Panc1 (cell line): ENCODE results near the gene EFTUD2. TPM values are rescaled to one million over a fixed set of nuclear protein-coding genes. Genes with fewer than 3 reads are reported as not detected.
A peak's percentile ranks its signal among the peaks of the same experiment; 100 is the strongest.

ENCODE experiments used
- ATAC-seq: fragments of 200-7000 bp; cut with Tn5 transposase; 2 replicates; pipeline ENCODE4 v1.9.1; 2020; ENCODE audit warnings: mild to moderate bottlenecking, moderate library complexity
- BruUV-seq: library from RNA; stranded (reverse); fragments of 400-500 nt; replicated peaks from 2 replicates; lab custom pipeline; 2021; lab: Mats Ljungman, UMichigan
- CTCF ChIA-PET: fragments of 300-600 bp; sonication (Branson Sonifier 250); formaldehyde crosslinking; loops from one replicate; lab custom pipeline; 2022; ENCODE audit warnings: antibody characterized with exemption; lab: Charles Lee
- POLR2A ChIA-PET: fragments of 300-600 bp; sonication (Branson Sonifier 250); formaldehyde crosslinking; loops from one replicate; lab custom pipeline; 2022; ENCODE audit warnings: antibody characterized with exemption; lab: Charles Lee
- DNase-seq: peaks from one replicate; pipeline ENCODE4 v3.0.0-alpha.2; 2010; ENCODE audit warnings: low read depth, low spot score
- H3K27ac ChIP-seq: 2 replicates; pipeline ENCODE4 v1.5.1; 2011; ENCODE audit warnings: mild to moderate bottlenecking, low read length, inconsistent platforms
- H3K27me3 ChIP-seq: fragments of 200-500 bp; sonication (Bioruptor generic); 2 replicates; pipeline ENCODE4 v1.6.0; 2014; ENCODE audit warnings: low read length, inconsistent platforms; ENCODE audit not compliant: control insufficient read depth, insufficient read depth
- H3K36me3 ChIP-seq: fragments of 200-500 bp; sonication (Bioruptor generic); 2 replicates; pipeline ENCODE4 v1.5.1; 2014; ENCODE audit warnings: inconsistent platforms, mild to moderate bottlenecking, low read length, moderate library complexity; ENCODE audit not compliant: control insufficient read depth, insufficient read depth
- H3K4me1 ChIP-seq: 2 replicates; pipeline ENCODE4 v1.5.1; 2011; ENCODE audit warnings: inconsistent platforms, mild to moderate bottlenecking, low read length, moderate library complexity; ENCODE audit not compliant: control insufficient read depth, insufficient read depth
- H3K4me3 ChIP-seq, 2 experiments: 2 replicates each; pipeline ENCODE4 v1.5.1; 2011 to 2012; ENCODE audit warnings: low read depth in 2 of 2, low read length in 2 of 2, mild to moderate bottlenecking in 2 of 2, inconsistent platforms in 1 of 2, moderate library complexity in 1 of 2
- H3K9me3 ChIP-seq: fragments of 200-500 bp; sonication (Bioruptor generic); 2 replicates; pipeline ENCODE4 v1.5.1; 2014; ENCODE audit warnings: low read depth, mild to moderate bottlenecking, inconsistent platforms, low read length, moderate library complexity; ENCODE audit not compliant: control insufficient read depth, insufficient read depth
- POLR2AphosphoS5 ChIP-seq: IDR thresholded peaks from 2 replicates; pipeline ENCODE4 v1.6.1; 2012; ENCODE audit warnings: mild to moderate bottlenecking, low read depth, low read length, moderate library complexity
- REST ChIP-seq, 2 experiments: IDR thresholded peaks; 2 replicates each; pipeline ENCODE4 v1.6.1; 2011 to 2012; ENCODE audit warnings: low read depth in 2 of 2, control low read depth in 1 of 2, low read length in 1 of 2, mild to moderate bottlenecking in 1 of 2, moderate library complexity in 1 of 2; ENCODE audit not compliant: insufficient read depth in 1 of 2
- SIN3A ChIP-seq: IDR thresholded peaks from 2 replicates; pipeline ENCODE4 v1.6.1; 2012; ENCODE audit warnings: low read depth, mild to moderate bottlenecking, low read length, moderate library complexity, borderline replicate concordance; ENCODE audit not compliant: insufficient read depth
- TCF7L2 ChIP-seq: IDR thresholded peaks from 2 replicates; pipeline ENCODE4 v1.6.1; 2011; ENCODE audit warnings: mild to moderate bottlenecking, low read depth, low read length, inconsistent platforms
- in situ Hi-C: cut with HindIII; loops from 2 replicates; pipeline ENCODE4 v1.10.0; 2016; ENCODE audit warnings: low sequenced_read_pairs, low pct_unique_long_range_greater_than_20kb
- intact Hi-C: fragments of 100-400 bp; cut with micrococcal nuclease; formaldehyde crosslinking; loops from one replicate; pipeline ENCODE4 v1.10.0; 2022; ENCODE audit not compliant: unreplicated experiment
- total RNA-seq: library from RNA; stranded (reverse); gene quantifications from one replicate; pipeline ENCODE4 v1.2.1, GENCODE V29; 2021; ENCODE audit not compliant: unreplicated experiment
- TF ChIP-seq, protein P1 (sequence below): fragments of 450-650 bp; IDR thresholded peaks from 2 replicates; pipeline ENCODE4 v1.5.1; 2017; ENCODE audit warnings: mild to moderate bottlenecking

EFTUD2 gene
- total RNA-seq, 1 experiment from 2014 or later, result 98.0 TPM

- ATAC-seq (no peak), DNase-seq (no peak)
- TF ChIP-seq TCF7L2, result no peak
- no peak for TF ChIP-seq SIN3A
- TF ChIP-seq, protein P1, sequence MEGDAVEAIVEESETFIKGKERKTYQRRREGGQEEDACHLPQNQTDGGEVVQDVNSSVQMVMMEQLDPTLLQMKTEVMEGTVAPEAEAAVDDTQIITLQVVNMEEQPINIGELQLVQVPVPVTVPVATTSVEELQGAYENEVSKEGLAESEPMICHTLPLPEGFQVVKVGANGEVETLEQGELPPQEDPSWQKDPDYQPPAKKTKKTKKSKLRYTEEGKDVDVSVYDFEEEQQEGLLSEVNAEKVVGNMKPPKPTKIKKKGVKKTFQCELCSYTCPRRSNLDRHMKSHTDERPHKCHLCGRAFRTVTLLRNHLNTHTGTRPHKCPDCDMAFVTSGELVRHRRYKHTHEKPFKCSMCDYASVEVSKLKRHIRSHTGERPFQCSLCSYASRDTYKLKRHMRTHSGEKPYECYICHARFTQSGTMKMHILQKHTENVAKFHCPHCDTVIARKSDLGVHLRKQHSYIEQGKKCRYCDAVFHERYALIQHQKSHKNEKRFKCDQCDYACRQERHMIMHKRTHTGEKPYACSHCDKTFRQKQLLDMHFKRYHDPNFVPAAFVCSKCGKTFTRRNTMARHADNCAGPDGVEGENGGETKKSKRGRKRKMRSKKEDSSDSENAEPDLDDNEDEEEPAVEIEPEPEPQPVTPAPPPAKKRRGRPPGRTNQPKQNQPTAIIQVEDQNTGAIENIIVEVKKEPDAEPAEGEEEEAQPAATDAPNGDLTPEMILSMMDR, result no peak
- TF ChIP-seq POLR2AphosphoS5, result no peak
- TF ChIP-seq REST (IDR thresholded peaks at IDR 0.05; ENCODE audit: insufficient read depth in 1 of 2, low read depth in 2 of 2, low read length in 1 of 2), result no peak
- BruUV-seq, result TSS peak; percentile 92
- Histone ChIP-seq H3K27me3 (no peaks in the 10 kb centered on the region), H3K4me1 (peaks cover 12% of the 10 kb centered on the region), H3K36me3 (no peaks in the 10 kb centered on the region; the same call in 1 of the 2 replicates), H3K9me3 (no peaks in the 10 kb centered on the region), H3K27ac (peak overlapping the region; percentile 97), H3K4me3 (peak overlapping the region; percentile 82 to 83)
- intact Hi-C loops, result no loop called here
- ChIA-PET POLR2A (interaction anchor here (0.6 kb wide), 1 partner anchor 20 kb away, joined by 3 read pairs; no protein-coding TSS in a partner anchor), CTCF (no interaction called here)
- in situ Hi-C loops, result no loop called here
These were observed 70.2 kb downstream of the EFTUD2 start for GRCh38 chr17:44828919-44829522.

GRCh38 chr17:44827863-44828262 is 71.4 kb downstream of the EFTUD2 start:
- peaks cover 12% of the 10 kb centered on the region for H3K4me1 ChIP-seq
- BruUV-seq, result no TSS peak
- CTCF ChIA-PET, result no interaction called here
- no peaks in the 10 kb centered on the region for H3K9me3 ChIP-seq
- POLR2A ChIA-PET, result no interaction called here
- peak overlapping the region; percentile 97 for H3K27ac ChIP-seq
- no peaks in the 10 kb centered on the region; the same call in 1 of the 2 replicates for H3K36me3 ChIP-seq
- intact Hi-C loops, result no loop called here
- peak overlapping the region; percentile 82 to 83 for H3K4me3 ChIP-seq
- ATAC-seq (no peak), DNase-seq (no peak)
- H3K27me3 ChIP-seq, result no peaks in the 10 kb centered on the region
- TF ChIP-seq POLR2AphosphoS5 (no peak), TCF7L2 (no peak), REST (IDR thresholded peaks at IDR 0.05; ENCODE audit: insufficient read depth in 1 of 2, low read depth in 2 of 2, low read length in 1 of 2) (no peak), SIN3A (no peak)
- TF ChIP-seq, protein P1, result no peak
- in situ Hi-C loops, result no loop called here
